SH-SY5Y (cell line): ENCODE data around the gene AAR2.

Source experiments
- GATA2 ChIP-seq: IDR thresholded peaks from 2 replicates; pipeline ENCODE4 v1.6.1; 2011; ENCODE audit warnings: mild to moderate bottlenecking, low read depth, low read length
- GATA3 ChIP-seq: IDR thresholded peaks from 2 replicates; pipeline ENCODE4 v1.6.1; 2011; ENCODE audit warnings: low read depth, mild to moderate bottlenecking, low read length, moderate library complexity

GRCh38 chr20:36252511-36252910, 16.2 kb downstream of the AAR2 start:
- TF ChIP-seq GATA2 (no peak), GATA3 (no peak)
